Endothelial cell (in vitro differentiated cells): ENCODE results near the gene CHST13. TPM values are rescaled to one million over a fixed set of nuclear protein-coding genes. Genes with fewer than 3 reads are reported as not detected.

Experiments
- DNase-seq: peaks from one replicate; pipeline ENCODE4 v3.0.0; 2021; ENCODE audit warnings: low spot score
- H3K27ac Mint-ChIP-seq: one replicate; pipeline ENCODE4 v1.8.0; 2021; ENCODE audit warnings: mixed read lengths, inconsistent platforms; ENCODE audit not compliant: unreplicated experiment
- H3K27me3 Mint-ChIP-seq: one replicate; pipeline ENCODE4 v1.8.0; 2021; ENCODE audit warnings: mild to moderate bottlenecking, moderate library complexity, mixed read lengths, inconsistent platforms; ENCODE audit not compliant: unreplicated experiment
- H3K36me3 Mint-ChIP-seq: one replicate; pipeline ENCODE4 v1.8.0; 2021; ENCODE audit warnings: mild to moderate bottlenecking, low read depth, mixed read lengths, inconsistent platforms; ENCODE audit not compliant: unreplicated experiment
- H3K4me1 Mint-ChIP-seq: one replicate; pipeline ENCODE4 v1.8.0; 2021; ENCODE audit warnings: mild to moderate bottlenecking, mixed read lengths, inconsistent platforms; ENCODE audit not compliant: unreplicated experiment
- H3K4me3 Mint-ChIP-seq: one replicate; pipeline ENCODE4 v1.8.0; 2021; ENCODE audit warnings: mild to moderate bottlenecking, mixed read lengths, inconsistent platforms; ENCODE audit not compliant: unreplicated experiment
- H3K9me3 Mint-ChIP-seq: one replicate; pipeline ENCODE4 v1.8.0; 2021; ENCODE audit warnings: mixed read lengths, inconsistent platforms; ENCODE audit not compliant: unreplicated experiment
- total RNA-seq: library from RNA; stranded (reverse); fragmentation: NEBNext Ultra II Directional; extraction: Animal tissue kit (Norgen Biotek cat#: 25700); gene quantifications from one replicate; pipeline ENCODE4 v1.2.1, GENCODE V29; 2021; ENCODE audit not compliant: unreplicated experiment
- TF ChIP-seq, protein P1 (sequence below): fragments of 200-600 bp; sonication (generic); IDR thresholded peaks from one replicate; pipeline ENCODE4 v1.5.0; 2021; ENCODE audit warnings: antibody characterized with exemption; ENCODE audit not compliant: unreplicated experiment

Gene CHST13
- total RNA-seq, 1 donor from 2014 or later: not detected

DNA sequence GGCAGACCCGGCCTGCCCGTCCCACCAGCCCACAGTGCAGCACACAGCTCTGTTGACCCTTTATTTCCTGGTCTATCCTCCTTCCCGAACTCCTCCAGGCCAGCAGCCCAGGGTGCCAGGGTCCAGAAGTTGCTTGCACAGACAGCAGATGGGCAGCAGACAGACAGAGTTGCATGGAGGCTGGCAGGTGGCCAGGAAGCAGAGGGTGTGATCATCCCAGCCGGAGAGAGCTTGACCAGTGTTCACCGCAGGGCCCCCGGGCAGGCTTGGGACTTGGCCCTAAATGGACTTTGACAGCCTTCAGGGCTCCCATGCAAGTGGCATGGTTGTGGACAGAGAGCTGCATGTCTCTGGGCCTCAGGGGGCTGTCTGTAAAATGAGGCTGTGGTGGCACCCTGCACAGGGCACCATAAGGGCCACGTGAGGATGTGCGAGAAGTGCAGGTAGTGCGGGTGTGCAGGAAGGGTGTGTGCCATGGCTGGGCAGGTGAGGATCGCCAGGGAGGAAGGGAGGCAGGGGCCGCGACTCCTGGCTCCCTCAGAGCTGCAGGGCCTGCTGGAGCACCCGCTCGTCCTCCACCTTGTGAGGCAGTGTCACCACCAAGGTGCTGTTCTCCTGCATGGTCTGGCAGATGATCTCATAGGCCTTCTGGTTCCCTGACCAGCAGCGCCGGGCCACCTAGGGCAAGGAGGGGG is 42.0 kb upstream of the CHST13 start:
- Mint-ChIP-seq H3K4me3 (no peak overlapping the region), H3K36me3 (peaks cover 4% of the 10 kb centered on the region), H3K9me3 (no peaks in the 10 kb centered on the region), H3K27ac (no peak overlapping the region), H3K27me3 (peaks cover 9% of the 10 kb centered on the region), H3K4me1 (peaks cover 10% of the 10 kb centered on the region)
- DNase-seq: no peak
- TF ChIP-seq, protein P1, sequence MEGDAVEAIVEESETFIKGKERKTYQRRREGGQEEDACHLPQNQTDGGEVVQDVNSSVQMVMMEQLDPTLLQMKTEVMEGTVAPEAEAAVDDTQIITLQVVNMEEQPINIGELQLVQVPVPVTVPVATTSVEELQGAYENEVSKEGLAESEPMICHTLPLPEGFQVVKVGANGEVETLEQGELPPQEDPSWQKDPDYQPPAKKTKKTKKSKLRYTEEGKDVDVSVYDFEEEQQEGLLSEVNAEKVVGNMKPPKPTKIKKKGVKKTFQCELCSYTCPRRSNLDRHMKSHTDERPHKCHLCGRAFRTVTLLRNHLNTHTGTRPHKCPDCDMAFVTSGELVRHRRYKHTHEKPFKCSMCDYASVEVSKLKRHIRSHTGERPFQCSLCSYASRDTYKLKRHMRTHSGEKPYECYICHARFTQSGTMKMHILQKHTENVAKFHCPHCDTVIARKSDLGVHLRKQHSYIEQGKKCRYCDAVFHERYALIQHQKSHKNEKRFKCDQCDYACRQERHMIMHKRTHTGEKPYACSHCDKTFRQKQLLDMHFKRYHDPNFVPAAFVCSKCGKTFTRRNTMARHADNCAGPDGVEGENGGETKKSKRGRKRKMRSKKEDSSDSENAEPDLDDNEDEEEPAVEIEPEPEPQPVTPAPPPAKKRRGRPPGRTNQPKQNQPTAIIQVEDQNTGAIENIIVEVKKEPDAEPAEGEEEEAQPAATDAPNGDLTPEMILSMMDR: no peak

DNA sequence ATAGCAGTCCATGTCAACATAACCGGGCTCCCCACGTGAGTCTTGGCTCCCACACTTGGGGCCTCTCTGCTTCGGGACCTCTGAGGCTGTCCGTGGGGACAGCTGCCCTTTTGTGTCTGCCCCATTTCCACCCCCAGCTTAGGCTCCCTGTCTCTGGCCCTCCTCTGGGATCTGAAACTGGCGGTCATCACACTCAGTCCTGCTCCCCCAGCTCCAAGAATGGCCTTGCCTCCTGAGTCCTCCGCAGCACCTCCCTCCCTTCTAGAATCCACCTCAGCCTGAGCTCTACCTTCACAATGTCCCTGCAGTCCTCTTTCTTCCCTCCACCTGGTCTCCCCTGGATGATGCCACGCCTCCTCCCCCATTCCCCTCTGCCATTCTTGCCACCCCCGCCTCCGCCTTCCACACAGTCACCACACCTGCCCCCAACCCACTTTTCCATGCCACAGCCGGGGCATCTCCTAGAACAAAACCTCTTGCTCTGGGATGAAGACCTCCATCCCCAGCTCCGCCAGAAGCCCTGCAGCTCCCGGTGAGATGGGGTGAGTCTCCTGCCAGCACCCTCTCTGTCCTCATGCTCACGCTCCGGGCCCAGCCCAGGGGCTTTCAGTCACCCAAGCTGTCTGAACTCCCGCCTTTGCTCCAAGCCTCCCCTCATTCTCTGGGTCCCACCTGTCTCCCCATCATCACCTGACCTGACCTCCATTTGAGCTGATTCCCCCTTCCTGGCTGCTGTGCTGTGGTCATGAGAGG is 41.3 kb upstream of the CHST13 start:
- Mint-ChIP-seq H3K4me1 (peaks cover 10% of the 10 kb centered on the region), H3K4me3 (no peak overlapping the region), H3K36me3 (peaks cover 4% of the 10 kb centered on the region), H3K27me3 (peaks cover 9% of the 10 kb centered on the region), H3K9me3 (no peaks in the 10 kb centered on the region), H3K27ac (no peak overlapping the region)
- TF ChIP-seq, protein P1: no peak
- no peak for DNase-seq

DNA sequence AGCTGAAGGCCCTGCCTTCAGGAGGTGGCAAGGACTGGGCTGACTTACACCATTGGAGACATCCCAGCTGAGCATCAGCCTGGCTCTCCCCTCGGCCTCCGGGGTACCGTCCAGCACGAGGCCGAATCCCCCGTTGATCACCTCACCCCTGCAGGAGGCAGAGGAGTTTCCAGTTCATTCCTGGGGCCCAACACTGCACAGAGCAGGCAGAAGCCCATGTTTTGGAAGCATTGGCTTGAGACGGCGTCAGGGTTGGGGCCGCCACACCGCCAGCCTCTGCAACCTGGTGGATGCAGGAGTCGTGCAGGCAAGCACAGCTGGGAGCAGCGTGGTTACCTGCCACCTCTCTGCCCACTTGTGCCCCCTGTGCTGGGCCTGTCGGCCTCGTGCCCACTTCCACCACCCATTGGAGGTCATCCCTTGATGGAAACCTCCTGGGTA is 40.6 kb upstream of the CHST13 start:
- DNase-seq: no peak
- Mint-ChIP-seq H3K9me3 (no peaks in the 10 kb centered on the region), H3K36me3 (peaks cover 4% of the 10 kb centered on the region), H3K4me1 (peaks cover 10% of the 10 kb centered on the region), H3K4me3 (no peak overlapping the region), H3K27me3 (peaks cover 9% of the 10 kb centered on the region), H3K27ac (no peak overlapping the region)
- TF ChIP-seq, protein P1: no peak

DNA sequence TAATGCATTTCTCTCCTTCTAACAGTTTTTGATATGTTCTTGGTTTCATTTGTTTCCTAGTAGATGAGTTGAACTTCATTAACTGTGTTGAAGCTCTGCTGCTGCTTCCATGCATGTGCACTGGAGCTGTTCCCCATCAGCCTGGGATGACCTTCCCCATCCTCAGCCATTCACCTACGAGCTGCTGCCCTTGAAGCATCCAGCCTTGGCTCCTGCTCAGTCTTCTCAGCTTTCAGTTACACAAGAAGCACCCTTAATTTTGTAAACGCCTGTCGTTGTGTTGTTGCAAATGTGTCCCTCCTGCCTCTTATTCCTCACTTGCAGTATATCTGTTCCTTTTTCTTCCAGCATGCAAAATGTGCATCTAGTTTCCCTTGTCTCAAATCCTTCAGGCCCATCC is 39.8 kb upstream of the CHST13 start:
- Mint-ChIP-seq H3K9me3 (no peaks in the 10 kb centered on the region), H3K4me3 (no peak overlapping the region), H3K27me3 (peaks cover 9% of the 10 kb centered on the region), H3K4me1 (peaks cover 10% of the 10 kb centered on the region), H3K36me3 (peaks cover 4% of the 10 kb centered on the region), H3K27ac (no peak overlapping the region)
- DNase-seq: no peak
- TF ChIP-seq, protein P1: no peak

DNA sequence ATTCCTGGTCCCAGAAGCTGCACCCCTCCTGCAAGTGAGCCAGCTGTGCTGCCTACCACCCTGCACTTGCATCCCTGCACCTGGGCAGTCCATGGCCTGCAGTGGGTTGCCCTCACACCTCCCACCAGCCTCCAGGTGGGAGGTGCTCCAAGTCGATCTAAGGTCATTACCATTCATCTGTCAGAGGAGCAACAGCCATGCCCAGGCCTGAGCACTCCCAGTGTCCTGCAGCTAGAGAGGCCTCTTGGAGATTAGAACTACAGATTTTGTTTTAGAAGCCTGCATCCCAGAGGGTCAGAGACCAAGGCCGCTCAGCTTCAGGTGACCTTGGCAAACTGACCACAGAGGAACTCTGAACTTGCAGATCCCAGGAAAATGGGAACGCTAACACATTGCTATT is 39.3 kb upstream of the CHST13 start:
- Mint-ChIP-seq H3K9me3 (no peaks in the 10 kb centered on the region), H3K36me3 (peaks cover 4% of the 10 kb centered on the region), H3K27me3 (peaks cover 11% of the 10 kb centered on the region), H3K4me3 (no peak overlapping the region), H3K4me1 (peaks cover 10% of the 10 kb centered on the region), H3K27ac (no peak overlapping the region)
- DNase-seq: no peak
- TF ChIP-seq, protein P1: no peak
